OCI-LY7 (cell line): Measurements from ENCODE around the gene PADI4.

Experiments used
- EZH2phosphoT487 ChIP-seq: fragments of 200-600 bp; sonication (generic); IDR thresholded peaks from 2 replicates; pipeline ENCODE4 v1.6.1; 2018; ENCODE audit warnings: low read depth, borderline replicate concordance, mild to moderate bottlenecking, mixed run types, antibody characterized with exemption, low read length, moderate library complexity, mixed read lengths
- TF ChIP-seq, protein P1 (sequence below): fragments of 200-600 bp; sonication (generic); conservative IDR thresholded peaks from 2 replicates; pipeline ENCODE4 v1.5.1; 2014; ENCODE audit warnings: mild to moderate bottlenecking, antibody characterized with exemption, low read length, moderate library complexity, mixed read lengths

- TF ChIP-seq, protein P1, sequence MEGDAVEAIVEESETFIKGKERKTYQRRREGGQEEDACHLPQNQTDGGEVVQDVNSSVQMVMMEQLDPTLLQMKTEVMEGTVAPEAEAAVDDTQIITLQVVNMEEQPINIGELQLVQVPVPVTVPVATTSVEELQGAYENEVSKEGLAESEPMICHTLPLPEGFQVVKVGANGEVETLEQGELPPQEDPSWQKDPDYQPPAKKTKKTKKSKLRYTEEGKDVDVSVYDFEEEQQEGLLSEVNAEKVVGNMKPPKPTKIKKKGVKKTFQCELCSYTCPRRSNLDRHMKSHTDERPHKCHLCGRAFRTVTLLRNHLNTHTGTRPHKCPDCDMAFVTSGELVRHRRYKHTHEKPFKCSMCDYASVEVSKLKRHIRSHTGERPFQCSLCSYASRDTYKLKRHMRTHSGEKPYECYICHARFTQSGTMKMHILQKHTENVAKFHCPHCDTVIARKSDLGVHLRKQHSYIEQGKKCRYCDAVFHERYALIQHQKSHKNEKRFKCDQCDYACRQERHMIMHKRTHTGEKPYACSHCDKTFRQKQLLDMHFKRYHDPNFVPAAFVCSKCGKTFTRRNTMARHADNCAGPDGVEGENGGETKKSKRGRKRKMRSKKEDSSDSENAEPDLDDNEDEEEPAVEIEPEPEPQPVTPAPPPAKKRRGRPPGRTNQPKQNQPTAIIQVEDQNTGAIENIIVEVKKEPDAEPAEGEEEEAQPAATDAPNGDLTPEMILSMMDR: no peak
- TF ChIP-seq EZH2phosphoT487: no peak
Measured at GRCh38 chr1:17286646-17287045, 21.4 kb upstream of the PADI4 start.
